GM18502 (cell line): Measurements from ENCODE around the gene TOP3A.

Experiments used
- ATAC-seq: cut with Tn5 transposase; IDR thresholded peaks from one replicate; pipeline ENCODE4 v1.9.1; 2021; ENCODE audit warnings: mild to moderate bottlenecking; ENCODE audit not compliant: unreplicated experiment, poor library complexity

Gene TOP3A

DNA sequence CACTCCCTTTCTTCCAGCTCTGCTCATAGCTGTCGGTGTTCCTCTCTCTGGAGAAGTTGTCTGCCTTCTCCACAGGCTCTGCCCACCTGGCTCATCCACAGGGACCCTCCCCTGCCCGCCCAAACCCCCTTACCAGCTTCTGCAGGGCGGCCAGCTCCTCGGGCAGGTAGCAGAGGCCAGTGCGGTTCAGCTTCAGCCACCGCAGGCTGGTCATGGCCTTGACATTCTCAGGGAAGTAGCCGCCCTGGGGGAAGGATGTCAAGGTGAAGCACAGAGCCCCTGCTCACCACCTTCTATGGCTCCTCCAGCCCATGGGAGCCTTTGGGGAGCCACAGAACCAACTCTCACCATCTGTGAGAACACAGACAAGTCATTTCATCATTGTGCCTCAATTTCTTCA lies 58.0 kb downstream of the TOP3A start:
- no peak for ATAC-seq

- ATAC-seq, result no peak
These were observed 58.4 kb downstream of the TOP3A start for GRCh38 chr17:18256351-18256750.

GRCh38 chr17:18254888-18255649 lies 59.7 kb downstream of the TOP3A start:
- no peak for ATAC-seq

DNA sequence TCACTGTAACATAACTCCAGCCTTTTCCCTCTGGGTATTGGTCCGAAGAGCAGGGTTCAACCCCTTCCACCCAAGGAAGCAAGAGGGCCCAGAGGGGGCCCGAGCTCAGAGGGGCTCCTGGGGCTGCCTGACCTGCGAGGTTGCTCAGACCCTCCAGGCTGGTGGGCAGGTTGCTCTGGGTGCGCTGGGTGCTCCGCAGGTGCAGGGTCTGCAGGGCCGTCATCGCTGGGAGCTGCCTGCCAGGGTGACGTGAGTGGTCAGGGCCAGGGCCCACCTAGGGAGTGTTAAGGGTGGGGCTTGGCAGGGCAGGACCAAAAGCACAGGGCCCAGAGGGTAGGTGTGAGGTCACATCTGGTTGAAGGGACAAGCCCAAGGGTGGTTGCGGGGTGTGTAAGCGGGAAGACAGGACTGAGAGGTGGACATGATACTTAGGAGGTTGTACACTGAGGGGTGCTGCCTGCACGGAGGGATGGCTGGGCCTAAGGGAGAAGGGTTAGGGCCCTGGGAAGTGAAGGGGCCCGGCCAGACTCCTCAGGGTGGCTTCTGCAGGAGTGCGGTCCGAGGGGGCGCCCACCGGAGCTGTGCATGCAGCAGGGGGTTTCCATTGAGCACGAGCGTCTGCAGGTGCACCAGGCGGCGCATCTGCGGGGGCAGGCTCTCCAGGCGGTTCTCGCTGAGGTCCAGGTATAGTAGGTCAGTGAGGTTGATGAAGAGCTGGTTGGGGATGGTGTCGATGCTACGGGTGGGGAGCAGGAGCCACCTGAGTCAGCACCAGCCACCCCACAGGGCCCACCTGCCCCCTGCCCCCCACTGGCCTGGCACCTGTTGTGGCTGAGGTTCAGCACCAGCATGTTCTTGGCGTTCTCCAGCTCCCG lies 60.6 kb downstream of the TOP3A start:
- ATAC-seq, result no peak

- ATAC-seq, result no peak
These were observed 61.5 kb downstream of the TOP3A start for GRCh38 chr17:18253187-18253884.

GRCh38 chr17:18252160-18252559 lies 62.6 kb downstream of the TOP3A start:
- ATAC-seq, result no peak

DNA sequence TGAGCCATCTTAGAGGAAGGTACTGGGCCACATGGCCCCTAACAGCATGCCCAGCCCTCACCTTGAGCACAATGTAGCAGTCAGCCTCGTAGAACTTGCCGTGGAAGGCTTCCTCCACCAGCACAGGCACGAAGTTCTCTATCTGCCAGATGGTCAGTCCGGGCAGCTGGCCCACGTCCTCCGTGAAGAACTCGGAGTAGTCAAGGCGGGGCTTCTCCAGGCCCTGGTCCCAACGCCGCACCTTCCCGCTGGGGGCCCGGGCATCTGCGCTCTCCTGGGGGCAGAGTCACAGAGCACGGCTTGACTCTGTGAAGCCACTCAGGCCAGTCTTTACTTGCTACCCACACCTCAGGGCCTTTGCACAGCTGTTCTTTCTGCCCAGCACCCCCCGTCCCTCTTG lies 63.6 kb downstream of the TOP3A start:
- no peak for ATAC-seq

DNA sequence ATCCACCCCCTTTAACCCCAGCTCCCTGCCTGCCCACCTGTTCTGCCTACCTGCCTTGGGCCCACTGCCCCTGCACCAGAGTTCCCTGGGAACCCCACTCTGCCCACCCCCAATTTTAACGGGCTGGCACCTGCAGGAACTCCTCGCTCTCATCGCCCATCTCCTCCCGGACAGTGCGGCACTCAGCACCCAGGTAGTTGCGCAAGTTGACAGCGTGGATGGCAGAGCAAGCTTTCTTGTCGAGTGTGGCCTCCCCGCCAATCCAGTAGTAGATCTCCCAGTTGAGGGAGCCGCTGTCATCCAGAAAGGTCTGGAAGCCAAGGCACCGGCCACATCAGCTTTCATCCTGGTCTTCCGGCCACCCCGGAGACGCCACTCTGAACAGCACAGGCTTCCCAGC lies 64.1 kb downstream of the TOP3A start:
- ATAC-seq, result no peak

DNA sequence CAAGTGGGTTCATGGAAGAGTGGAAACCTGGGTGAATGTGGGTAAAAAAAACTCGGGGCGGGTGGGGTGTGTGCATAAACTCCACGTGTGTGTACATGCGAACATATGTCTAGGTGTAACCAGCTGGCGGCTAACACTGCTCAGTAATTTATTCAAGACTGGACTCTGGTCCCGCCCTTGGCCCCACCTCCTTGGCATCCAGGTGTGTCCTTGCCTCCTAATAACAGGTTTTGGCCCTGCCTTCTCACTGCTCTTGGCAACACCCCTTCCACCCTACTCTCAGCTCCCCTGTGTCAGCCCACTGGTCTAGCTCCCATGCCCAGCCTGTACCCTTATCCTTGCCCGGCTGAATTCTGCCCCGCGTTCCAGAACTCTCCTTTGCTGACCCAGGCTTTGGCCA lies 64.5 kb downstream of the TOP3A start:
- no peak for ATAC-seq

DNA sequence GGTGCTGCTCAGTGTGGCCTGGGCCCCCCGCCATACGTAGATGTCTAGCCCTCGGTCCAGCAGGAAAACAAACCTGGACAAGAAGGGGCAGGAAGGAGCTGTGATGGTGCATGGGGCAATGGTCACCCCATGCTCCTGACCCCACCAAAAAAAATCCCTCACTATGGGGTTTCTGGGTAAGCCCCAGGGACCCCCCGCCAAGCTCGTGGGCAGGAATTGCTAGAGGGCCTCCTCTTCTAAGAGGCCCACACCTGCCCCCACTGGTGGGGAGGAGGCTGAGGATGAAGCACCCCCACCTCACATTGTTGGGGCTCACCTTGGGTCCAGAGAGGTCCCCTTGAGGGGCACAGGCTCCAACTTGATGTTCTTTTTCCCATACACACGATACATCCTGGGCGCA lies 66.0 kb downstream of the TOP3A start:
- no peak for ATAC-seq

GRCh38 chr17:18248300-18248731 lies 66.5 kb downstream of the TOP3A start:
- no peak for ATAC-seq

DNA sequence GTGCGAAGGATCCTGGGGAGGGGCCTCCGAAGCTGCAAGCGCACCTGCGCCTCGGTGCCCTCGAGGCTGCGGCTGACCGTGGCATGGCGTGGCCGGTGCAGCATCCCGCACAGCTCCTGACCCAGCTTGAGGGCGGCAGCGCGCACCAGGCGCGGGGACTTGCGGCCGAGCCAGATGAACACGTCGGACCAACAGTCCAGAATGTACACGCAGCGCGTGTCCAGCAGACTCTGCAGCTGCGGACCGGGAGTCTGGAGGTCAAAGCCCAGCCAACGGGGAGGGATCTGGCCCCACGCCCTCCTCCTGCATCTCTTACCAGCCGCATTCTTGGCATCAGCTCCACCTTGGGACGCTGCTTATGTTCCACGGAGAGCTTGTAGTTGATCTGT lies 67.2 kb downstream of the TOP3A start:
- no peak for ATAC-seq

DNA sequence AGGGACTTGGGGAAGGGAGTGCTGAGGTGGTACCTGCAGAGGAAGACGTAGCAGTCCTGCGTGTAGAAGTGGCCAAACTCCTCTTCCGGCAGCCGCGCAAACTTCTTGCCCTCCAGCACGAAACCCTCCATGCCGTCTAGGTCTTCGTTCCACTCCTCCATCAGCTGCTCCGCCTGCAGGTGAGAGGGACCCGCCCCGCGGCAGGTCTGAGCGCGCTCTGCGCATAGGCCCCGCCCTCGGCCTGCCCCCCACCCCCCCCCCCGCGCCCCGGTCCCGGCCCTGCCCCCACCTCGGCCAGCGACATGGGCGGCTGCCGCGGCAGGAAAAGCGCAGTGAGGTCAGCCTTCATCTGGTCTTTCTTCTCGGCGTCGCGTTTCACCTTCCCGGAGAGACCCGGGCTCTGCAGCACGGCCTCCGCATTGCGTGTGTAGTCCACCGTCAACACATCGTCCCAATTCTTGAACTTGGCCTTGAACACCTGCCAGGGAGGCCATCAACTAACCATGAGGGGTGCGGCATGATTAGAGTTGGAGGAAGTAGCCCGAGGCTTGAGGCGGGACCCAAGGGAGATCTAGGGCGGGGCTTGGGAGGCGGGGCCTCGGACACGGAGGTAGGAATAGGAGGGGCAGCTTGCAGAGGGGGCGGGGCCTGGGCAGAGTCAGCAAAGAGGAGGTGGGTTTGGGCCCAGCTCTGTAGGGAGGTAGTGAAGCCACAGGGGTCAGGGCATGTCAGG lies 67.7 kb downstream of the TOP3A start:
- no peak for ATAC-seq

DNA sequence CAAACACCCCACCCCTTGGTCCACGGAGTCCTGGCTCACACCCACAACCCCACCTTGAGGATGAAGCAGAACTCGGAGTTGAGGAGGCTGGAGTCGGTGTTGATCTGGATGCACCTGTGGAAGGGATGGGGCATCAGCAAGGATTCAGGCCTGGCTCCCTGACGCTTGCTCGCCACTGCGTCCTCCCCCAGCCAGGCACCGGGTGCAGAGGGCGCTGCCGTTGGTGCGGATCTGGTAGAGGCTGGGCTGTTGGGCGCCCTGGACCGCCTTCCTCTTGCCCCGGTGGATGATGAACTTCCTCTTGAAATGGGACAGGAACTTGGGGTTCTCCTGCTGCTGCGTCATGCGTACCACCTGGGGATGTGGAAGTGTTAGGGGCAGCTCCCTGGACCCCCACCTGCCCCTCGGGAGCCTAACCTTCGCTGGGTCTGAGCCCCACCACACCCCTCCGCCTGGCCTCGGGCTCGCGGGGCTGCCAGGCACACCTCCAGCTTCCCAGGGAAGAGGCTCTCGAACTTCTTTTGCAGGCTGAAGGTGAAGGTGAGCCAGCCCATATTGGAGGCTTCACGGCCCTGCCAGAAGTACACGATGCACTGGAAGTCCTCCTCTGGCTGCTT lies 68.6 kb downstream of the TOP3A start:
- ATAC-seq, result no peak

DNA sequence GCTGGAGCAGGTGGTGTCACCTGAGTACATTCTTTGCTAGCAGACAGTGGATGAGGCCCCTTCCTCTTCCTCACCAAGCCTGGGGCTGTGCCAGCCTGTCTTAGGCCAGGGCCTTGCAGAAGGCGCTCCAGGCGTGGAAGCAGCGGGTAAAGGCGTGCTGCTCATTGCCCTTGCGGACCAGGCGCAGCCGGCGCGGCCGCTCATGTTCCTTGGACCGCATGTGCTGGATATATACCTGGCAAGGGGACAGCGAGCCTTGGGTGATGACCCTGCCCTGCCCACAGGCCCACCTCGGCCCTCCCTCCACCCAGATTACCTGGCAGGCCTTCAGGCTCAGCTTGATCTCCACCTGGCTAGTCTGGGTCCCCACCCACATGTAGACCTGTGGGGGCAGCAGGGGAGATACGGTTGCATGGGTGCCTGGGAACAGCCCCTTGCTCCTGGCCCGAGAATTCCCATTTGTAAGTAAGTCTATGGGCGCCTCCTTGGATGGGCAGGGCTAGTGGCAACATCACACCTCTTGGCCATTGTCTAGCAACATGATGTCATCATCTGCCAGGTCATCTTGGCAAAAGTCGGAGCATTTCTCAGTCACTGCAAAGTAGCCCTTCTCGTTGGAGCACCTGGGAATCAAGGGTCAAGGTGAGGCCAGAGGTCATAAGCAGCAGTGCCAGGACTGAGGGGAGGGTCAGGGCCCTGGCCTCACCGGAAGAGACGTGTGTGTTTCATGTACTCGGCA lies 69.6 kb downstream of the TOP3A start:
- no peak for ATAC-seq

GRCh38 chr17:18241229-18241871 lies 73.4 kb downstream of the TOP3A start:
- ATAC-seq, result no peak

- ATAC-seq, result no peak
These were observed 74.3 kb downstream of the TOP3A start for GRCh38 chr17:18240449-18240848.

GRCh38 chr17:18238299-18238698 lies 76.5 kb downstream of the TOP3A start:
- no peak for ATAC-seq

GRCh38 chr17:18237461-18237860 lies 77.3 kb downstream of the TOP3A start:
- no peak for ATAC-seq
